NB4 (cell line): ENCODE measurements around the gene SPTAN1.
"Not testable (repeated sequence)": the region's sequence is repeated elsewhere in the genome, so short reads cannot be mapped to it uniquely, and the experiment has no call there.

Experiments used
- DNase-seq: peaks from one replicate; pipeline ENCODE4 v3.0.0; 2010; ENCODE audit warnings: low read depth
- H3K4me3 ChIP-seq: one replicate; pipeline ENCODE4 v1.5.1; 2011; ENCODE audit warnings: mild to moderate bottlenecking, low read depth, low read length, moderate library complexity
- CTCF ChIP-seq: IDR thresholded peaks from one replicate; pipeline ENCODE4 v1.5.1; 2012; ENCODE audit warnings: low read depth, low read length
- MYC ChIP-seq: IDR thresholded peaks from 2 replicates; pipeline ENCODE4 v1.6.1; 2011; ENCODE audit warnings: low read depth, low read length
- POLR2A ChIP-seq: IDR thresholded peaks from 2 replicates; pipeline ENCODE4 v1.6.1; 2011; ENCODE audit warnings: mild to moderate bottlenecking; ENCODE audit not compliant: insufficient read length; ENCODE audit errors: extremely low read depth
- TF ChIP-seq, protein P1 (sequence below): IDR thresholded peaks from 2 replicates; pipeline ENCODE4 v1.6.1; 2011; ENCODE audit warnings: low read depth, low read length

The SPTAN1 gene

GRCh38 chr9:128637656-128638055, 85.3 kb downstream of the SPTAN1 start:
- DNase-seq: no peak
- TF ChIP-seq CTCF (no peak), MYC (no peak), POLR2A (no peak)
- TF ChIP-seq, protein P1, sequence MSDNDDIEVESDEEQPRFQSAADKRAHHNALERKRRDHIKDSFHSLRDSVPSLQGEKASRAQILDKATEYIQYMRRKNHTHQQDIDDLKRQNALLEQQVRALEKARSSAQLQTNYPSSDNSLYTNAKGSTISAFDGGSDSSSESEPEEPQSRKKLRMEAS: no peak
- H3K4me3 ChIP-seq: no peak overlapping the region

GRCh38 chr9:128638580-128638979, 86.2 kb downstream of the SPTAN1 start:
- DNase-seq: no peak
- TF ChIP-seq CTCF: no peak
- no peak for TF ChIP-seq MYC
- TF ChIP-seq, protein P1: no peak
- TF ChIP-seq POLR2A: no peak
- H3K4me3 ChIP-seq: no peak overlapping the region

- no peak overlapping the region for H3K4me3 ChIP-seq
- TF ChIP-seq, protein P1: no peak
- no peak for TF ChIP-seq CTCF
- no peak for TF ChIP-seq MYC
- no peak for TF ChIP-seq POLR2A
- no peak for DNase-seq
Observed at GRCh38 chr9:128640603-128641002, 88.2 kb downstream of the SPTAN1 start.

DNA sequence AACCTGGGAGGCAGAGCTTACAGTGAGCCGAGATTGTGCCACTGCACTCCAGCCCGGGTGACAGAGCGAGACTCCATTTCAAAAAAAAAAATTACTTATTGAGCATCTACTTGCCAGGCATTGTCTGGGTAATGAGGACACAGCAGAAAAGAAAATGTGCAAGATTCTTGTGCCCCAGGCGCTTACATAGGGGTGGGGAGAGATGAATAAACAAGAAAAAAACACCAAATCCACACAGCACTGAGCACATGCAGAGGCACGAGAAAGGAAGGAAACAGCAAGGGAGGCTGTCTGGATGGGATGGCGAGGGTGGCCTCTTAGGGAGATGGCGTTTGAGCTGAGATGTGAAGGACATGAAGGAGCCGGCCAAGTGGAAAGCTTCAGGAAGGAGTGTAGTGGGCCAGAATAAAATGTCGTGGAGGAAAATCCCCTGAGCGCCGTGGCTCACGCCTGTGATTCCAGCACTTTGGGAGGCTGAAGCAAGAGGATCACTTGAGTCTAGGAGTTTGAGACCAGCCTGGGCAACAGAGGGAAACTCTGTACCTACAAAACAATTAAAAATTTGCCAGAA, 90.4 kb downstream of the SPTAN1 start:
- no peak for DNase-seq
- TF ChIP-seq MYC (no peak), POLR2A (no peak)
- TF ChIP-seq, protein P1: no peak
- no peak overlapping the region for H3K4me3 ChIP-seq

- H3K4me3 ChIP-seq: no peak overlapping the region
Observed at GRCh38 chr9:128643519-128644300, 91.3 kb downstream of the SPTAN1 start.

DNA sequence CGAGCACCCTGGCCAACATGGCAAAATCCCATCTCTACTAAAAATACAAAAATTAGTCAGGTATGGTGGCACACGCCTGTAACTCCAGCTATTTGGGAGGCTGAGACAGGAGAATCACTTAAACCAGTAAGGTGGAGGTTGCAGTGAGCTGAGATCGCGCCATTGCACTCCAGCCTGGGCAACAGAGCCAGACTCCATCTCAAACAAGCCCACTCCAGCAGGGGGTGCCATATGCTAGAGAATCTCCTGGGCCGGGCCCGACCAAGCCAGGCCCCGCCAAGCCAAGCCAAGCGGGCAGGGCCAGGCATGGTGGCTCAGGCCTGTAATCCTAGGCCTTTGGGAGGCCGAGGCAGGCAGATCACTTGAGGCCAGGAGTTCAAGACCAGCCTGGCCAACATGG, 95.8 kb downstream of the SPTAN1 start:
- TF ChIP-seq CTCF: peak; percentile 2
- H3K4me3 ChIP-seq: not testable (repeated sequence)
- DNase-seq: peak; percentile 50

More at GRCh38 chr9:128643519-128644300, 91.3 kb downstream of the SPTAN1 start:
- peak; percentile 76 for DNase-seq
- no peak for TF ChIP-seq POLR2A
- TF ChIP-seq, protein P1: 0 out of 2 replicates have a peak, but pooled peaks have one; percentile 18
